Neural crest cell (in vitro differentiated cells): ENCODE measurements around the gene TNFSF8. TPM values are rescaled to one million over a fixed set of nuclear protein-coding genes. Genes with fewer than 3 reads are reported as not detected.

Experiments used
- DNase-seq: peaks from one replicate; pipeline ENCODE4 v3.0.0; 2021; ENCODE audit warnings: low read depth, mixed read lengths, low spot score
- H3K27ac Mint-ChIP-seq: one replicate; pipeline ENCODE4 v1.8.0; 2021; ENCODE audit warnings: mild to moderate bottlenecking, mixed read lengths; ENCODE audit not compliant: unreplicated experiment
- H3K27me3 Mint-ChIP-seq: 2 replicates; pipeline ENCODE4 v1.8.0; 2021; ENCODE audit warnings: low read depth, mild to moderate bottlenecking, mixed read lengths
- H3K36me3 Mint-ChIP-seq: 2 replicates; pipeline ENCODE4 v1.8.0; 2021; ENCODE audit warnings: low read depth, mild to moderate bottlenecking, mixed read lengths
- H3K4me1 Mint-ChIP-seq: 2 replicates; pipeline ENCODE4 v1.8.0; 2021; ENCODE audit warnings: mixed read lengths
- H3K4me3 Mint-ChIP-seq: one replicate; pipeline ENCODE4 v1.8.0; 2021; ENCODE audit warnings: mild to moderate bottlenecking, mixed read lengths
- H3K9me3 Mint-ChIP-seq: 2 replicates; pipeline ENCODE4 v1.8.0; 2021; ENCODE audit warnings: mixed read lengths
- CTCF ChIP-seq: fragments of 200-600 bp; sonication (generic); conservative IDR thresholded peaks from 2 replicates; pipeline ENCODE4 v1.5.0; 2021; ENCODE audit warnings: antibody characterized with exemption, mild to moderate bottlenecking
- total RNA-seq: library from RNA; stranded (reverse); gene quantifications from 2 replicates; pipeline ENCODE4 v1.2.1, GENCODE V29; 2021

Gene TNFSF8
- total RNA-seq, 1 donor from 2014 or later = not detected

GRCh38 chr9:114894609-114895433, 35.6 kb downstream of the TNFSF8 start:
- TF ChIP-seq CTCF = no peak
- Mint-ChIP-seq H3K27ac (peak overlapping the region; percentile 79), H3K9me3 (peaks cover 5% of the 10 kb centered on the region), H3K4me1 (peaks cover 24% of the 10 kb centered on the region), H3K36me3 (peaks cover 2% of the 10 kb centered on the region), H3K4me3 (no peak overlapping the region), H3K27me3 (no peaks in the 10 kb centered on the region)
- no peak for DNase-seq

GRCh38 chr9:114894206-114894605, 36.2 kb downstream of the TNFSF8 start:
- Mint-ChIP-seq H3K36me3 (peaks cover 2% of the 10 kb centered on the region), H3K4me3 (no peak overlapping the region), H3K27ac (peak overlapping the region; percentile 79), H3K4me1 (peaks cover 24% of the 10 kb centered on the region), H3K9me3 (peaks cover 5% of the 10 kb centered on the region), H3K27me3 (no peaks in the 10 kb centered on the region)
- no peak for DNase-seq
- TF ChIP-seq CTCF = no peak

GRCh38 chr9:114893221-114894010, 37.0 kb downstream of the TNFSF8 start:
- Mint-ChIP-seq H3K27ac (peak overlapping the region; percentile 68), H3K9me3 (peaks cover 5% of the 10 kb centered on the region), H3K27me3 (no peaks in the 10 kb centered on the region), H3K4me1 (peaks cover 28% of the 10 kb centered on the region), H3K36me3 (peaks cover 2% of the 10 kb centered on the region), H3K4me3 (no peak overlapping the region)
- DNase-seq = no peak
- no peak for TF ChIP-seq CTCF

GRCh38 chr9:114889802-114890224, 40.6 kb downstream of the TNFSF8 start:
- Mint-ChIP-seq H3K36me3 (peaks cover 2% of the 10 kb centered on the region), H3K27me3 (no peaks in the 10 kb centered on the region), H3K27ac (no peak overlapping the region), H3K4me3 (no peak overlapping the region), H3K9me3 (peaks cover 8% of the 10 kb centered on the region), H3K4me1 (peaks cover 23% of the 10 kb centered on the region)
- TF ChIP-seq CTCF = no peak
- no peak for DNase-seq

GRCh38 chr9:114888607-114889006, 41.8 kb downstream of the TNFSF8 start:
- DNase-seq = no peak
- H3K27ac Mint-ChIP-seq = peak overlapping the region; percentile 43
- no peak for TF ChIP-seq CTCF

More at GRCh38 chr9:114888607-114889006, 41.8 kb downstream of the TNFSF8 start:
- Mint-ChIP-seq H3K36me3 (peaks cover 5% of the 10 kb centered on the region), H3K9me3 (peaks cover 15% of the 10 kb centered on the region), H3K4me1 (peaks cover 11% of the 10 kb centered on the region), H3K4me3 (no peak overlapping the region), H3K27me3 (no peaks in the 10 kb centered on the region)
